HepG2 (cell line): Measurements from ENCODE around the gene TRAPPC12. TPM values are rescaled to one million over a fixed set of nuclear protein-coding genes. Genes with fewer than 3 reads are reported as not detected.
A peak's percentile ranks its signal among the peaks of the same experiment; 100 is the strongest.

Experiments
- FOSL2 ChIP-seq: sonication (generic); formaldehyde crosslinking; IDR thresholded peaks from 2 replicates; pipeline ENCODE4 v1.4.0; 2020; ENCODE audit warnings: missing genetic modification reagents
- HDAC6 ChIP-seq: fragments of 200-600 bp; sonication (generic); IDR thresholded peaks from 2 replicates; pipeline ENCODE4 v1.7.0; 2017; ENCODE audit warnings: mild to moderate bottlenecking, antibody characterized with exemption, low read length, low read depth
- HOXA7 ChIP-seq: sonication (generic); formaldehyde crosslinking; IDR thresholded peaks from 2 replicates; pipeline ENCODE4 v1.8.1; 2022; ENCODE audit warnings: mild to moderate bottlenecking, missing genetic modification reagents, moderate library complexity
- NFRKB ChIP-seq: fragments of 450-650 bp; IDR thresholded peaks from 2 replicates; pipeline ENCODE4 v1.6.1; 2017
- SIX1 ChIP-seq: sonication (generic); formaldehyde crosslinking; IDR thresholded peaks from 2 replicates; pipeline ENCODE4 v1.4.0; 2020; ENCODE audit warnings: missing genetic modification reagents, borderline replicate concordance
- polyA plus RNA-seq, 8 experiments: library from polyadenylated mRNA; depleted of rRNA in 3 of 8; stranded (reverse) in 7 of 8; unstranded in 1 of 8; fragments of >200 nt; fragmentation: Illumina TruSeq in 4 of 8; extraction: Trizol in 4 of 8; gene quantifications; 2 replicates each; pipeline versions ENCODE4 v1.2.1 to v1.2.3, GENCODE V29; 2011 to 2016; ENCODE audit warnings: low read depth in 4 of 8, missing spikeins in 1 of 8, mixed read lengths in 1 of 8; ENCODE audit not compliant: insufficient read depth in 1 of 8
- total RNA-seq, 5 experiments: library from RNA; depleted of rRNA; stranded (reverse); fragments of >200 nt; fragmentation: Illumina TruSeq; extraction: Trizol; gene quantifications; 2 replicates each; pipeline ENCODE4 v1.2.3, GENCODE V29; 2016; ENCODE audit warnings: low read depth in 1 of 5
- TF ChIP-seq, protein P1 (sequence below): sonication (generic); formaldehyde crosslinking; IDR thresholded peaks from 2 replicates; pipeline ENCODE4 v1.4.0; 2020; ENCODE audit warnings: missing genetic modification reagents, borderline replicate concordance
- TF ChIP-seq, protein P2 (sequence below): sonication (generic); formaldehyde crosslinking; IDR thresholded peaks from 2 replicates; pipeline ENCODE4 v1.5.0; 2020; ENCODE audit warnings: mild to moderate bottlenecking, missing genetic modification reagents, borderline replicate concordance
- TF ChIP-seq, protein P3 (sequence below): IDR thresholded peaks from 2 replicates; pipeline ENCODE4 v1.6.1; 2016; ENCODE audit warnings: low read depth, missing genetic modification reagents, missing compliant biosample characterization
- TF ChIP-seq, protein P4 (sequence below): sonication (generic); formaldehyde crosslinking; IDR thresholded peaks from 2 replicates; pipeline ENCODE4 v1.5.1; 2020; ENCODE audit warnings: missing genetic modification reagents, mild to moderate bottlenecking, borderline replicate concordance
- TF ChIP-seq, protein P5 (sequence below): sonication (generic); formaldehyde crosslinking; IDR thresholded peaks from 2 replicates; pipeline ENCODE4 v1.8.0; 2022; ENCODE audit warnings: mild to moderate bottlenecking, missing genetic modification reagents, borderline replicate concordance

The TRAPPC12 gene
- total and polyA plus RNA-seq, 2 of the 13 experiments (the other 11 are each of a cell fraction or from before 2014, with no cell fraction given), result 46.4 to 97.7 TPM

DNA sequence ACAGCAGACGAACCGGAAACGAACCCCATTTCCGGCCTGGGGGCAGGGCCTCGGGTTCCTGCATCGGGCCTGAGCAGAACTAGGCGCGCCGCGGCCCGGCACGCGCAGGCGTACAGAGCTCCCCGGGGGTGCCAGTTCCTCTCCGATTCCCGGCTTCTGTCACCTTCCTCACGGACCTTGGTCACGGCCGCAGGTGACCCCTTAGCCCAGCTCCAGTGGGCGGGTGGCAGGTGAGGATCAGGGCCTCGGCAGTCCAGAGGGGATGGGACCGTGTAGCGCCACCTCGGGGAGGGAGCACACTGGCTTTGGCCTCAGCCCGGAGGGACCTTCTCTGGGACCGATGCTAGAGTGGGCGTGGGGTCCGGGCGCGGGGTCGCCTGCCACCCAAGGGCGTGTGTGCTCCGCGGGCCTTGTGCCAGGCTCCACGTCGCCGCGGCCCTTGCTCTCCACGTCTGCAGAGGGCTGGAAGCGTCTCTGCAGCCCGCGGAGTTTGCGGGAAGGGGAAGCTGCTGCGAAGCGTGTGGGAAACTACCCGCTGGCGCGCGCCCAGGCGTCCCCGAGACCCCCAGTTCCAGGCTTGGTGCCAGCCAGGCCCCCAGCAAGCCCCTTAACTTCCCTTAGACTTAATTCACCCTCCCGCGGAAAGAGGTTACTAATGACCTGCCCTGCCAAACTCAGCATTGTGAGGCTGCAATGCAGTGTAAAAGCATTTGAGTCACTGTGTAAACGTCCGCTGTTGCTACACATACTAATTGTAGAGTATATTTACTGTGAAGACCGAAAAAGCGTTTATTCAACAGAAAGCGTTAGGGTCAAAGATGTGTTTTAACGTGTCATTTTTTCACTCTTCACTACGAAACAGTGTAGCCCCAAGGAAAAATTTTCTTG, at the start of gene TRAPPC12 (continued):
- TF ChIP-seq, protein P1, sequence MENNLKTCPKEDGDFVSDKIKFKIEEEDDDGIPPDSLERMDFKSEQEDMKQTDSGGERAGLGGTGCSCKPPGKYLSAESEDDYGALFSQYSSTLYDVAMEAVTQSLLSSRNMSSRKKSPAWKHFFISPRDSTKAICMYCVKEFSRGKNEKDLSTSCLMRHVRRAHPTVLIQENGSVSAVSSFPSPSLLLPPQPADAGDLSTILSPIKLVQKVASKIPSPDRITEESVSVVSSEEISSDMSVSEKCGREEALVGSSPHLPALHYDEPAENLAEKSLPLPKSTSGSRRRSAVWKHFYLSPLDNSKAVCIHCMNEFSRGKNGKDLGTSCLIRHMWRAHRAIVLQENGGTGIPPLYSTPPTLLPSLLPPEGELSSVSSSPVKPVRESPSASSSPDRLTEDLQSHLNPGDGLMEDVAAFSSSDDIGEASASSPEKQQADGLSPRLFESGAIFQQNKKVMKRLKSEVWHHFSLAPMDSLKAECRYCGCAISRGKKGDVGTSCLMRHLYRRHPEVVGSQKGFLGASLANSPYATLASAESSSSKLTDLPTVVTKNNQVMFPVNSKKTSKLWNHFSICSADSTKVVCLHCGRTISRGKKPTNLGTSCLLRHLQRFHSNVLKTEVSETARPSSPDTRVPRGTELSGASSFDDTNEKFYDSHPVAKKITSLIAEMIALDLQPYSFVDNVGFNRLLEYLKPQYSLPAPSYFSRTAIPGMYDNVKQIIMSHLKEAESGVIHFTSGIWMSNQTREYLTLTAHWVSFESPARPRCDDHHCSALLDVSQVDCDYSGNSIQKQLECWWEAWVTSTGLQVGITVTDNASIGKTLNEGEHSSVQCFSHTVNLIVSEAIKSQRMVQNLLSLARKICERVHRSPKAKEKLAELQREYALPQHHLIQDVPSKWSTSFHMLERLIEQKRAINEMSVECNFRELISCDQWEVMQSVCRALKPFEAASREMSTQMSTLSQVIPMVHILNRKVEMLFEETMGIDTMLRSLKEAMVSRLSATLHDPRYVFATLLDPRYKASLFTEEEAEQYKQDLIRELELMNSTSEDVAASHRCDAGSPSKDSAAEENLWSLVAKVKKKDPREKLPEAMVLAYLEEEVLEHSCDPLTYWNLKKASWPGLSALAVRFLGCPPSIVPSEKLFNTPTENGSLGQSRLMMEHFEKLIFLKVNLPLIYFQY (CRISPR knock-in tag), result peak; percentile 76
- TF ChIP-seq HDAC6 (no peak), NFRKB (no peak), FOSL2 (CRISPR knock-in tag) (peak; percentile 97), HOXA7 (CRISPR knock-in tag) (0 out of 2 replicates have a peak, but pooled peaks have one; percentile 82), SIX1 (CRISPR knock-in tag) (no peak; the same call in 1 of the 2 replicates)
- TF ChIP-seq, protein P2, sequence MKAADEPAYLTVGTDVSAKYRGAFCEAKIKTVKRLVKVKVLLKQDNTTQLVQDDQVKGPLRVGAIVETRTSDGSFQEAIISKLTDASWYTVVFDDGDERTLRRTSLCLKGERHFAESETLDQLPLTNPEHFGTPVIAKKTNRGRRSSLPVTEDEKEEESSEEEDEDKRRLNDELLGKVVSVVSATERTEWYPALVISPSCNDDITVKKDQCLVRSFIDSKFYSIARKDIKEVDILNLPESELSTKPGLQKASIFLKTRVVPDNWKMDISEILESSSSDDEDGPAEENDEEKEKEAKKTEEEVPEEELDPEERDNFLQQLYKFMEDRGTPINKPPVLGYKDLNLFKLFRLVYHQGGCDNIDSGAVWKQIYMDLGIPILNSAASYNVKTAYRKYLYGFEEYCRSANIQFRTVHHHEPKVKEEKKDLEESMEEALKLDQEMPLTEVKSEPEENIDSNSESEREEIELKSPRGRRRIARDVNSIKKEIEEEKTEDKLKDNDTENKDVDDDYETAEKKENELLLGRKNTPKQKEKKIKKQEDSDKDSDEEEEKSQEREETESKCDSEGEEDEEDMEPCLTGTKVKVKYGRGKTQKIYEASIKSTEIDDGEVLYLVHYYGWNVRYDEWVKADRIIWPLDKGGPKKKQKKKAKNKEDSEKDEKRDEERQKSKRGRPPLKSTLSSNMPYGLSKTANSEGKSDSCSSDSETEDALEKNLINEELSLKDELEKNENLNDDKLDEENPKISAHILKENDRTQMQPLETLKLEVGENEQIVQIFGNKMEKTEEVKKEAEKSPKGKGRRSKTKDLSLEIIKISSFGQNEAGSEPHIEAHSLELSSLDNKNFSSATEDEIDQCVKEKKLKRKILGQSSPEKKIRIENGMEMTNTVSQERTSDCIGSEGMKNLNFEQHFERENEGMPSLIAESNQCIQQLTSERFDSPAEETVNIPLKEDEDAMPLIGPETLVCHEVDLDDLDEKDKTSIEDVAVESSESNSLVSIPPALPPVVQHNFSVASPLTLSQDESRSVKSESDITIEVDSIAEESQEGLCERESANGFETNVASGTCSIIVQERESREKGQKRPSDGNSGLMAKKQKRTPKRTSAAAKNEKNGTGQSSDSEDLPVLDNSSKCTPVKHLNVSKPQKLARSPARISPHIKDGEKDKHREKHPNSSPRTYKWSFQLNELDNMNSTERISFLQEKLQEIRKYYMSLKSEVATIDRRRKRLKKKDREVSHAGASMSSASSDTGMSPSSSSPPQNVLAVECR, result peak; percentile 98
- TF ChIP-seq, protein P3, sequence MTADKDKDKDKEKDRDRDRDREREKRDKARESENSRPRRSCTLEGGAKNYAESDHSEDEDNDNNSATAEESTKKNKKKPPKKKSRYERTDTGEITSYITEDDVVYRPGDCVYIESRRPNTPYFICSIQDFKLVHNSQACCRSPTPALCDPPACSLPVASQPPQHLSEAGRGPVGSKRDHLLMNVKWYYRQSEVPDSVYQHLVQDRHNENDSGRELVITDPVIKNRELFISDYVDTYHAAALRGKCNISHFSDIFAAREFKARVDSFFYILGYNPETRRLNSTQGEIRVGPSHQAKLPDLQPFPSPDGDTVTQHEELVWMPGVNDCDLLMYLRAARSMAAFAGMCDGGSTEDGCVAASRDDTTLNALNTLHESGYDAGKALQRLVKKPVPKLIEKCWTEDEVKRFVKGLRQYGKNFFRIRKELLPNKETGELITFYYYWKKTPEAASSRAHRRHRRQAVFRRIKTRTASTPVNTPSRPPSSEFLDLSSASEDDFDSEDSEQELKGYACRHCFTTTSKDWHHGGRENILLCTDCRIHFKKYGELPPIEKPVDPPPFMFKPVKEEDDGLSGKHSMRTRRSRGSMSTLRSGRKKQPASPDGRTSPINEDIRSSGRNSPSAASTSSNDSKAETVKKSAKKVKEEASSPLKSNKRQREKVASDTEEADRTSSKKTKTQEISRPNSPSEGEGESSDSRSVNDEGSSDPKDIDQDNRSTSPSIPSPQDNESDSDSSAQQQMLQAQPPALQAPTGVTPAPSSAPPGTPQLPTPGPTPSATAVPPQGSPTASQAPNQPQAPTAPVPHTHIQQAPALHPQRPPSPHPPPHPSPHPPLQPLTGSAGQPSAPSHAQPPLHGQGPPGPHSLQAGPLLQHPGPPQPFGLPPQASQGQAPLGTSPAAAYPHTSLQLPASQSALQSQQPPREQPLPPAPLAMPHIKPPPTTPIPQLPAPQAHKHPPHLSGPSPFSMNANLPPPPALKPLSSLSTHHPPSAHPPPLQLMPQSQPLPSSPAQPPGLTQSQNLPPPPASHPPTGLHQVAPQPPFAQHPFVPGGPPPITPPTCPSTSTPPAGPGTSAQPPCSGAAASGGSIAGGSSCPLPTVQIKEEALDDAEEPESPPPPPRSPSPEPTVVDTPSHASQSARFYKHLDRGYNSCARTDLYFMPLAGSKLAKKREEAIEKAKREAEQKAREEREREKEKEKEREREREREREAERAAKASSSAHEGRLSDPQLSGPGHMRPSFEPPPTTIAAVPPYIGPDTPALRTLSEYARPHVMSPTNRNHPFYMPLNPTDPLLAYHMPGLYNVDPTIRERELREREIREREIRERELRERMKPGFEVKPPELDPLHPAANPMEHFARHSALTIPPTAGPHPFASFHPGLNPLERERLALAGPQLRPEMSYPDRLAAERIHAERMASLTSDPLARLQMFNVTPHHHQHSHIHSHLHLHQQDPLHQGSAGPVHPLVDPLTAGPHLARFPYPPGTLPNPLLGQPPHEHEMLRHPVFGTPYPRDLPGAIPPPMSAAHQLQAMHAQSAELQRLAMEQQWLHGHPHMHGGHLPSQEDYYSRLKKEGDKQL, result peak; percentile 27; the same call in 1 of the 2 replicates
- TF ChIP-seq, protein P4, sequence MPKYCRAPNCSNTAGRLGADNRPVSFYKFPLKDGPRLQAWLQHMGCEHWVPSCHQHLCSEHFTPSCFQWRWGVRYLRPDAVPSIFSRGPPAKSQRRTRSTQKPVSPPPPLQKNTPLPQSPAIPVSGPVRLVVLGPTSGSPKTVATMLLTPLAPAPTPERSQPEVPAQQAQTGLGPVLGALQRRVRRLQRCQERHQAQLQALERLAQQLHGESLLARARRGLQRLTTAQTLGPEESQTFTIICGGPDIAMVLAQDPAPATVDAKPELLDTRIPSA (CRISPR knock-in tag), result peak; percentile 90; the same call in 1 of the 2 replicates
- TF ChIP-seq, protein P5, sequence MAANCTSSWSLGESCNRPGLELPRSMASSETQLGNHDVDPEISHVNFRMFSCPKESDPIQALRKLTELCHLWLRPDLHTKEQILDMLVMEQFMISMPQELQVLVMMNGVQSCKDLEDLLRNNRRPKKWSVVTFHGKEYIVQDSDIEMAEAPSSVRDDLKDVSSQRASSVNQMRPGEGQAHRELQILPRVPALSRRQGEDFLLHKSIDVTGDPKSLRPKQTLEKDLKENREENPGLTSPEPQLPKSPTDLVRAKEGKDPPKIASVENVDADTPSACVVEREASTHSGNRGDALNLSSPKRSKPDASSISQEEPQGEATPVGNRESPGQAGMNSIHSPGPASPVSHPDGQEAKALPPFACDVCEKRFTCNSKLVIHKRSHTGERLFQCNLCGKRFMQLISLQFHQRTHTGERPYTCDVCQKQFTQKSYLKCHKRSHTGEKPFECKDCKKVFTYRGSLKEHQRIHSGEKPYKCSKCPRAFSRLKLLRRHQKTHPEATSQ (CRISPR knock-in tag), result 0 out of 2 replicates have a peak, but pooled peaks have one; percentile 26
